Breast epithelium (tissue), 3 donors: Measurements from ENCODE around the gene CAPNS1.

Source experiments
- POLR2A ChIP-seq: fragments of 450-650 bp; IDR thresholded peaks from one replicate; pipeline ENCODE4 v1.6.1; 2016; ENCODE audit warnings: antibody characterized with exemption, mild to moderate bottlenecking, moderate library complexity
- TF ChIP-seq, protein P1 (sequence below), 3 donors: fragments of 450-650 bp; IDR thresholded peaks; one replicate each; pipeline ENCODE4 v1.5.1; 2016 to 2017; ENCODE audit warnings: antibody characterized with exemption in 3 of 3, mild to moderate bottlenecking in 3 of 3, moderate library complexity in 3 of 3

DNA sequence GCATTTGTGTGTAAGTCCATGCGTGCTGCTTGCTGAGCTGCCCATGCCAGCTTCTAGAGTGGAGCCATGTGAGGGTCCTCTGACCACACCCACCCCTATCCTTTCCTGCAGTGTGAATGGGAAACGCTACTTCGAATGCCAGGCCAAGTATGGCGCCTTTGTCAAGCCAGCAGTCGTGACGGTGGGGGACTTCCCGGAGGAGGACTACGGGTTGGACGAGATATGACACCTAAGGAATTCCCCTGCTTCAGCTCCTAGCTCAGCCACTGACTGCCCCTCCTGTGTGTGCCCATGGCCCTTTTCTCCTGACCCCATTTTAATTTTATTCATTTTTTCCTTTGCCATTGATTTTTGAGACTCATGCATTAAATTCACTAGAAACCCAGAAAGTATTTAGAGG lies 14.3 kb upstream of the CAPNS1 start:
- TF ChIP-seq POLR2A = no peak
- TF ChIP-seq, protein P1, sequence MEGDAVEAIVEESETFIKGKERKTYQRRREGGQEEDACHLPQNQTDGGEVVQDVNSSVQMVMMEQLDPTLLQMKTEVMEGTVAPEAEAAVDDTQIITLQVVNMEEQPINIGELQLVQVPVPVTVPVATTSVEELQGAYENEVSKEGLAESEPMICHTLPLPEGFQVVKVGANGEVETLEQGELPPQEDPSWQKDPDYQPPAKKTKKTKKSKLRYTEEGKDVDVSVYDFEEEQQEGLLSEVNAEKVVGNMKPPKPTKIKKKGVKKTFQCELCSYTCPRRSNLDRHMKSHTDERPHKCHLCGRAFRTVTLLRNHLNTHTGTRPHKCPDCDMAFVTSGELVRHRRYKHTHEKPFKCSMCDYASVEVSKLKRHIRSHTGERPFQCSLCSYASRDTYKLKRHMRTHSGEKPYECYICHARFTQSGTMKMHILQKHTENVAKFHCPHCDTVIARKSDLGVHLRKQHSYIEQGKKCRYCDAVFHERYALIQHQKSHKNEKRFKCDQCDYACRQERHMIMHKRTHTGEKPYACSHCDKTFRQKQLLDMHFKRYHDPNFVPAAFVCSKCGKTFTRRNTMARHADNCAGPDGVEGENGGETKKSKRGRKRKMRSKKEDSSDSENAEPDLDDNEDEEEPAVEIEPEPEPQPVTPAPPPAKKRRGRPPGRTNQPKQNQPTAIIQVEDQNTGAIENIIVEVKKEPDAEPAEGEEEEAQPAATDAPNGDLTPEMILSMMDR (IDR thresholded peaks at IDR 0.05) = no peak
